ENCODE data around the gene GPR158.

GPR158 gene

DNA sequence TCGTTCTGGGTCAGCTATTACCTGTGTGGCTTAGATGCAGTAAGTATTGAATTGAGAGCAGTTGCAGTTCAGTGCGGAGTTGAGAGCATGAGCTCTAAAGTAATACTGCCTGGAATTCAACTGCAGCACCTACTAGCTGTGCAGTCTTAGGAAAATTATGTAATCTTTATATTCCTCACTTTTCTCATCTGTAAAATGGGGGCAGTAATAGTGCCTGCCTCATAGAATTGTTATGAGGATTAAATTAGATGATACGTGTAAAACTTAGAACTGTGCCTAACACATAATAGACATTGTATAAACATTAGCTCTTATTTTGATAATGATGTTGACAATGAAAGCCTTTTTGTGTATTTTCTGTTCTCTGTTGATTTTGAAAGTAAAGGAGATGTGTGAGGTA lies 330.0 kb downstream of the GPR158 start:
- Mint-ChIP-seq H3K27ac (ENCODE audit: low read depth) (no peak overlapping the region), H3K4me1 (no peaks in the 10 kb centered on the region), H3K27me3 (no peaks in the 10 kb centered on the region), H3K36me3 (ENCODE audit: insufficient read depth) (no peaks in the 10 kb centered on the region), H3K9me3 (peaks cover under 1% of the 10 kb centered on the region), H3K4me3 (no peak overlapping the region)
- DNase-seq (ENCODE audit: low spot score in 2 of 2) = no peak
- no peak for ATAC-seq (replicated peaks; ENCODE audit: extremely low read depth, poor library complexity, severe bottlenecking)

DNA sequence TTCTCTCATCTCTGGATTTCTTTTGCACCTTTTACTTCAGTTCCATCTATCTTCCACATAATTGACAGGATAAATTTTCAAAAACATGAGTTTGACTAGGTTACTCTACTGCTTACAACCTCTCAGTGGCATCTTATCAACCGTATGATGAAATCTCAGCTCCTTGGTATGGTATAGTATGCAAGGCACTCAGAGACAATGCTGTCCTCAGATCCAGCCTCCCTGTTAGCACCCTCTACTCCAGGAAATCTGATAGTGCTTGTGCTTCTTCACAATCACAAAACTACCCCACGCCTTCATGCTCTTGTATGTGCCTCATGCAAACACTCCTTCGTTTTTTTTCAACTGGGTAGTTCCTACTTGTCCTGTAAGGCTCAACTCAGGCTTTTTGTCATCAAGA lies 330.7 kb downstream of the GPR158 start:
- H3K9me3 Mint-ChIP-seq = no peaks in the 10 kb centered on the region
- ATAC-seq (replicated peaks; ENCODE audit: extremely low read depth, poor library complexity, severe bottlenecking) = no peak
- H3K27ac Mint-ChIP-seq (ENCODE audit: low read depth) = no peak overlapping the region
- no peaks in the 10 kb centered on the region for H3K4me1 Mint-ChIP-seq
- H3K36me3 Mint-ChIP-seq (ENCODE audit: insufficient read depth) = no peaks in the 10 kb centered on the region
- no peaks in the 10 kb centered on the region for H3K27me3 Mint-ChIP-seq
- H3K4me3 Mint-ChIP-seq = no peak overlapping the region
- DNase-seq (ENCODE audit: low spot score in 2 of 2) = no peak

DNA sequence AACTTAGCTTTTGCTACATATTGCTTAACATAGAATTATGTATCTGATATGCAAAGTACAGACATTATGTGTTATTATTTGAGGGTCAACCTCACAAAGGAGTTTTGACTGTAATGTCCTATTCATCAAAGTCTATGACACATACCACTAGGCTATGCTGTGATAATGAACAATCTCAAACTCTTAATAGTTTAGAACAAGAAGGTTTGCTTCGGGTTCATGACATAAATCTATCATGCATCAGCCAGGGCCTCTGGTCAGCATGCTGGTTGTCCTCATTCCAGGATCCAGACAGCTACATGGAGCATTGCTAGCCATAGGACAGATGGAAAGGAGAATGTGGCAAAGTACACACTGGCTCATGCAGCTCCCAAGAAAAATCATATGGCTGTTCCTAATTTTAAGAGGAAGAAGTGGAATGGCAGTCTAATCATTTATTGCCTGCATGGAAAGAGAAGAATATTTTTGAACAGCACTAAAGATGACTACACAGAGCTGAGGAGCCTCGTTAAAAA lies 332.1 kb downstream of the GPR158 start:
- DNase-seq (ENCODE audit: low spot score in 2 of 2) = no peak
- H3K9me3 Mint-ChIP-seq = no peaks in the 10 kb centered on the region
- no peak for ATAC-seq (replicated peaks; ENCODE audit: extremely low read depth, poor library complexity, severe bottlenecking)
- no peaks in the 10 kb centered on the region for H3K4me1 Mint-ChIP-seq
- no peak overlapping the region for H3K4me3 Mint-ChIP-seq
- no peaks in the 10 kb centered on the region for H3K27me3 Mint-ChIP-seq
- H3K27ac Mint-ChIP-seq (ENCODE audit: low read depth) = no peak overlapping the region
- no peaks in the 10 kb centered on the region for H3K36me3 Mint-ChIP-seq (ENCODE audit: insufficient read depth)

DNA sequence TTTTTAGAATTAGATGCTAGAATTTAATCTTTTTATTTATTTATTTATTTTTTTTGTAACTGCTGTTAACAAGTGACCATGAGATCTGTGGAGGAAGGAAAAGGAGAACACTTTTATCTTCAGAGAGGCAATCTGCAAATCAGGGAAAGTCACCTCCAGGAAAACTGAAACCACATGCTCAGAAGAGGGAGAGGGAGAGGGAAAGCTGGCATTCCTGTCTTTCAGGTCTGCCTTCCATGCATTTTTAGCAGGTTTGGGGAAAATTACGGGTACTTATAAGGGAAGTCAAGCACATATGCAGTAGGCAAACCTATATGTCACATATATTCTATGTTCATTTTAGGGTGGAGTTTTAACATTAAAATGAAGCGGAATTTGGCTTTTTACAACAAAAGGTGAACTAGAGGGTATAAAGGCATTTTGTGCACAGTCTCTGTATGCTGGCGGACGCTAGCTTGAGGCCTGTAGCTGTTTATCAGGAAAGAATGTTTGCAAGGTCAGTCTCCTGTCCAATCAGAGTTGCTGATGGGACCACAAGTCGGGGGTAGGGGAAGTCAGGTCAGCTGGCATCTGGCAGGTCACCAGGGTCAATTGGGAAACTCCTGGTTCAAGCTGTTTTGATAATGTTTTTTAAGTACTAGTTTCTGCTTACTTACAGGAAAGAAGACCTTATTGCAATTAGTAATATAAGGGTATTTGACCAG lies 333.5 kb downstream of the GPR158 start:
- H3K36me3 Mint-ChIP-seq (ENCODE audit: insufficient read depth) = no peaks in the 10 kb centered on the region
- H3K27ac Mint-ChIP-seq (ENCODE audit: low read depth) = no peak overlapping the region
- H3K4me3 Mint-ChIP-seq = no peak overlapping the region
- H3K27me3 Mint-ChIP-seq = no peaks in the 10 kb centered on the region
- H3K4me1 Mint-ChIP-seq = no peaks in the 10 kb centered on the region
- no peak for DNase-seq (ENCODE audit: low spot score in 2 of 2)
- no peak for ATAC-seq (replicated peaks; ENCODE audit: extremely low read depth, poor library complexity, severe bottlenecking)
- H3K9me3 Mint-ChIP-seq = peaks cover 2% of the 10 kb centered on the region

DNA sequence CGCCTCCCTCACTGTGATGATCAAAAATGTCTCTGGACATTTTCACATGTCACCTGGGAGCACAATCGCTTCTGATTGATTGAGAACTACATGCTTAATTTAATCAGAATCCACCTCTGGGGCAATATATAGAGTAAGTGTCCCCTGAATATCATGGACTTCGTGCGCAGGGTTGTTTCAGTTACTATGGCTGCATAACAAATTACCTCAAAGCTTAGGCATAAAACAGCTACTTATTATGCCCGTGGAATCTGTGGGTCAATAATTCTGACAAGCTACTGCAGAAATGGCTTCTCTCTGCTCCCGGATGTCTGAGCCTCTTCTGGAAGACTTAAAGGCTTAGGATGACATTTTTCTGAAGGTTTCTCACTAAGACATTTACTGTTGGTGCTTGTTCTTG lies 334.4 kb downstream of the GPR158 start:
- Mint-ChIP-seq H3K36me3 (ENCODE audit: insufficient read depth) (no peaks in the 10 kb centered on the region), H3K9me3 (peaks cover 6% of the 10 kb centered on the region), H3K27me3 (no peaks in the 10 kb centered on the region), H3K4me1 (no peaks in the 10 kb centered on the region), H3K27ac (ENCODE audit: low read depth) (no peak overlapping the region), H3K4me3 (no peak overlapping the region)
- ATAC-seq (replicated peaks; ENCODE audit: extremely low read depth, poor library complexity, severe bottlenecking) (no peak), DNase-seq (ENCODE audit: low spot score in 2 of 2) (no peak)

DNA sequence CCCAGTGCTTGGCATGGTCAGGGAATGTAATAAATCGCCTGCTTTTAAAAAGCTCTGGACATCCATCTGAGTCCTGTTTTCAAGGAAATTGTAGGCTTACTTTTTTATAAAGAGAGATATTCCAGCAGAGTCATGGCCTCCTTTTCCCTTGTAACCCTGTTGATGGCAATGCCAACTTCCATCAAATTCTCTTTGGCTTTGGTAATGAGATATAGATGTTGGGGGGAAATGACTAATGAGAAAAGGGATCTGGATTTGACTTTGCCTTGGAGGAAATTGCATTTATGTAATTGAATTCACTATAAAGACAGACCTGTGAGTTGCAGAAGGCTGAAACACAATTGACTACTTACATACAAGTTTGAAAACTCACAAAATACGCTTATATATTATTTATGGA lies 347.5 kb downstream of the GPR158 start:
- Mint-ChIP-seq H3K36me3 (ENCODE audit: insufficient read depth) (no peaks in the 10 kb centered on the region), H3K4me1 (no peaks in the 10 kb centered on the region), H3K9me3 (peaks cover 22% of the 10 kb centered on the region), H3K4me3 (no peak overlapping the region), H3K27ac (ENCODE audit: low read depth) (no peak overlapping the region), H3K27me3 (no peaks in the 10 kb centered on the region)
- DNase-seq (ENCODE audit: low spot score in 2 of 2) (no peak), ATAC-seq (replicated peaks; ENCODE audit: extremely low read depth, poor library complexity, severe bottlenecking) (no peak)

DNA sequence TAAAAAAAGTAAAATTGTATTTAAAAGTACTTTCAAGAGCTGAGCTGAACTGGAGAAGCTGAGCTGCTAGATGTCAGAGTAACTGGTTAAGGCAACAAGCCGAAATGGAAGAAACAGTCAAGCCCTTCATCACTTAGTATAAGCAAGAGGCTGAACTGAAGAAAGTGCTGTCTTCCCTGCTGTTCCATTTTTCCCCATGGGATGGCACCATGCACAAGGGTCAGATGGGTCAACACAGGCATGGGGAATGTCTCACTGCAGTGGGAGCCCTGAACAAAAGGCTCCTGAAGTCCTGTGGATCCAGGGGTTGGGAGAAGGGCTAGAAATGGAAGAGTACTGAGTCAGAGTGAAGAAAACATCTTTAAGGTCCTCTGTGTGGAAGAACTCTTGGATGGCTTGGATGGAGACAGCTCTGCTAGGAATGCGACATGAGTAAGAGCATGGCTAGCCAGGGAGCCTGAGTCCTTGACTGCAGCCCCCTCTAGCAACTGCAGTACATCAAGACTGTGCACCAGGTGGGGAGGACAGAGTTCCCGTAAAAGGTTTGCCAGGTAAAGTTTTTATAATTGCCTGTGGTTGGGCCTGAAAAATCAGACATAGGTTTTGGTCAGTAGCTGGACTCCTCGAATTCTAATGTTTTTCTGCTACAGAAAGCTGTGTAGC lies 348.3 kb downstream of the GPR158 start:
- H3K36me3 Mint-ChIP-seq (ENCODE audit: insufficient read depth) = no peaks in the 10 kb centered on the region
- no peaks in the 10 kb centered on the region for H3K4me1 Mint-ChIP-seq
- H3K9me3 Mint-ChIP-seq = peaks cover 22% of the 10 kb centered on the region
- no peak overlapping the region for H3K27ac Mint-ChIP-seq (ENCODE audit: low read depth)
- H3K4me3 Mint-ChIP-seq = no peak overlapping the region
- ATAC-seq (replicated peaks; ENCODE audit: extremely low read depth, poor library complexity, severe bottlenecking) (no peak), DNase-seq (ENCODE audit: low spot score in 2 of 2) (no peak)
- H3K27me3 Mint-ChIP-seq = no peaks in the 10 kb centered on the region

DNA sequence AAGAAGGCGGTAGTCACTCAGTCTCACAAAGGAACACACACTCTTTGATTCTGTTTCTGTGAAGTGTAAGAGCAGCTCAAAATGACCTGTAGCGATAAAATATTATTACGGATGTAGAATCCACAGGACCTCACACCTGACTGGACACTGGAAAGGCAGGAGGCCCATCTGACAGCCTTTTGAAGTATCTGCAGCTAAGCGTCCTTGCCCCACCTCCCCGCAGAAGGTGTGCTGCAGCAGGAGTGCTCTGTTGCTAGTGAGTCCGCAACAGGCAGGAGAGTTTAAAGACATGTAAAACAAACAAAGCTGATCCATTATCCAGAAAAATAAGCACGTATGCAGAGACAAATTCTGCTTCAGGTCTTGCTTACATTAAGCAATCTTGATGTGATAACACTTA lies 355.5 kb downstream of the GPR158 start:
- no peak overlapping the region for H3K4me3 Mint-ChIP-seq
- H3K4me1 Mint-ChIP-seq = no peaks in the 10 kb centered on the region
- H3K27ac Mint-ChIP-seq (ENCODE audit: low read depth) = no peak overlapping the region
- no peaks in the 10 kb centered on the region for H3K27me3 Mint-ChIP-seq
- H3K9me3 Mint-ChIP-seq = peaks cover 25% of the 10 kb centered on the region
- DNase-seq (ENCODE audit: low spot score in 2 of 2) (no peak), ATAC-seq (replicated peaks; ENCODE audit: extremely low read depth, poor library complexity, severe bottlenecking) (no peak)
- no peaks in the 10 kb centered on the region for H3K36me3 Mint-ChIP-seq (ENCODE audit: insufficient read depth)

DNA sequence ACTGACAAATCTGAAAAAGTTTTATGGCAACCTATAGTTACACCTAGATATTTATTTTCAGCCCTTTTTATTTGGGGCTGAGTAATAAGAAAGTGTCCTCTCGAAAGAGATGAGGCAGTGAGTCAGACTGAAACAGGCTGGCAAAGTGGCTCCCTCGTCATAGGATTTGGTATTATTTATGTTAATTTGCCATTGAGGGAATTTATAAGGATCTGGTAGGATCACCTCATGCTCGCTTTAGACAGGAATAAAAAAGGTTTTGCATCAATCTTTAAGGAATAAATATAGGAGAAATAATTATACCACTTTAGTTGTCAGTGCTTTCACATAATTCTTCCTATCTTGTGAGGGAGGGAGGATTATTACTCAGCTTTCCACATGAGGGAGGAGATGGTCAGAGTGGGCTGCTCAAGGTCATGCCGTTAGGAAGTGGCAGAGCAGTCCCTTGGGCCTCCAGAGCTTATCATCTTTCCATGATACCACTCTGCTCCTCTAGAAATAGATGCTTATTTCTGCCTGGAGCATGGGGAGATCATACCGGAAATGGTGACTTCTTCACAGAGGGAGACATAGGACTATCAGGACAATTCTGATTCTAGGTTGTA lies 356.8 kb downstream of the GPR158 start:
- H3K27ac Mint-ChIP-seq (ENCODE audit: low read depth) = no peak overlapping the region
- H3K36me3 Mint-ChIP-seq (ENCODE audit: insufficient read depth) = no peaks in the 10 kb centered on the region
- H3K9me3 Mint-ChIP-seq = peaks cover 19% of the 10 kb centered on the region
- H3K27me3 Mint-ChIP-seq = no peaks in the 10 kb centered on the region
- no peak for DNase-seq (ENCODE audit: low spot score in 2 of 2)
- no peak overlapping the region for H3K4me3 Mint-ChIP-seq
- no peak for ATAC-seq (replicated peaks; ENCODE audit: extremely low read depth, poor library complexity, severe bottlenecking)
- H3K4me1 Mint-ChIP-seq = no peaks in the 10 kb centered on the region

DNA sequence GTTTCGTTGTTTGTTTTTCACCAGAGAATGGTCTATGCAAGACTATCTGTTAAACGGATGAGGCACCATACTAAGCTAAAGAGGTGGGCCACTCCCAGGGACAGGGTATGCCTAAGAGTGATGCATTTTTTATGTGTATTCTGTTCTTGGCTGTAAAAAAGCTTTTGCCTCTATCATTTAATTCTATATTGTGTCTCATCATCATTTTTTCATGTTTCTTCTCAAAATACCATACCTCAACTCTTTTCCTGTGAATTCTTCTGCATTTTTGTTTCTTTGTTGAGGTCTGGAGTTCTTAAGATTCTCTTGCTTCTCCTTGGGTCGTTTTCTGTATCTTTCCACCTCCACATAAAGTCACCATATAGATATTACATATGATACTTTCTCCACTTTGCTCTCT lies 357.4 kb downstream of the GPR158 start:
- no peaks in the 10 kb centered on the region for H3K36me3 Mint-ChIP-seq (ENCODE audit: insufficient read depth)
- no peaks in the 10 kb centered on the region for H3K4me1 Mint-ChIP-seq
- ATAC-seq (replicated peaks; ENCODE audit: extremely low read depth, poor library complexity, severe bottlenecking) = no peak
- H3K27me3 Mint-ChIP-seq = no peaks in the 10 kb centered on the region
- H3K4me3 Mint-ChIP-seq = no peak overlapping the region
- H3K27ac Mint-ChIP-seq (ENCODE audit: low read depth) = no peak overlapping the region
- no peak for DNase-seq (ENCODE audit: low spot score in 2 of 2)
- peaks cover 14% of the 10 kb centered on the region for H3K9me3 Mint-ChIP-seq

DNA sequence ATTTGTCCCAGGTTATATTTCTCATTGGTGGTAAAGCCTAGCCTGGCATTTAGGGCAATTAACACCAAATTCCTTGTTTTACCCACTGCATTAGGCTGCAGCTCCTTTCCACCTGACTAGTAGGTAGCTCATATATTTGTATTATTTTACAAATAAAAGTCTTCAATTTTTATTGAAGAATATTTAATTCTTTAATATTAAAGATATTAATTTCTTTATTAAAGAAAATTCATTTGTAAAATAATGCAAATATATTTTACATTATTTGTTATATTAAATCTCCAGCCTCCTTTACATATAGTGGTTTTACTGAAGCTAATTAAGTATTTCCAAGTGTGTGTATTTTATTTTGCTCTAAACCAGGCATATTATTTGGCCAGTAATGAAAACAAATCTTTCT lies 361.2 kb downstream of the GPR158 start:
- no peak for ATAC-seq (replicated peaks; ENCODE audit: extremely low read depth, poor library complexity, severe bottlenecking)

DNA sequence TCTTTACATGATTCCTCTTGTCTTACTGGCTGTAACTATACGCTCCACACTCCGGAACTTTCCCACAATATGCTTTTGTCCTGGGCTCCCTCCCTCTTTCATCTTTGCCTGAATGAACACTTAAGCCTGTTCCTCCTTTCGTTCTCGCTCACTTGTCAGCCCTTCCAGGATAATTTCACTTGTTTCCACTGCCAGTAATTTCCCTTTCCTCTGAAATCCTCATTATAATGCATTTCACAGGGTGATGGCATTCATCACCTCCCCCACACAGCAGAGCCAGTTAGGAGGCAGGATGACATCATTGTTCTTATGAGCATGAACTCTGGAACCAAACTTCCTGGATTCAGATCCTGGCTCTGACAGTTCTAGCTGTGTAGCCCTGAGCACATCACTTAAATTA lies 372.6 kb downstream of the GPR158 start:
- Mint-ChIP-seq H3K27me3 (no peaks in the 10 kb centered on the region), H3K36me3 (ENCODE audit: insufficient read depth) (peaks cover 1% of the 10 kb centered on the region)
- no peak for DNase-seq (ENCODE audit: low spot score in 2 of 2)

More for the DNA sequence above, 361.2 kb downstream of the GPR158 start:
- DNase-seq (ENCODE audit: low spot score in 2 of 2) = no peak
- Mint-ChIP-seq H3K4me3 (no peak overlapping the region), H3K9me3 (peaks cover 13% of the 10 kb centered on the region), H3K27me3 (no peaks in the 10 kb centered on the region), H3K36me3 (ENCODE audit: insufficient read depth) (no peaks in the 10 kb centered on the region), H3K4me1 (no peaks in the 10 kb centered on the region), H3K27ac (ENCODE audit: low read depth) (no peak overlapping the region)

More for the DNA sequence above, 372.6 kb downstream of the GPR158 start:
- Mint-ChIP-seq H3K9me3 (peaks cover 20% of the 10 kb centered on the region), H3K4me3 (no peak overlapping the region), H3K27ac (ENCODE audit: low read depth) (no peak overlapping the region), H3K4me1 (no peaks in the 10 kb centered on the region)
- no peak for ATAC-seq (replicated peaks; ENCODE audit: extremely low read depth, poor library complexity, severe bottlenecking)
